ENCODE results near the gene REV3L.
"Not testable (repeated sequence)": the region's sequence is repeated elsewhere in the genome, so short reads cannot be mapped to it uniquely, and the experiment has no call there.

The REV3L gene

GRCh38 chr6:111358454-111358853, 124.6 kb downstream of the REV3L start:
- DNase-seq (ENCODE audit: low read depth), result no peak

GRCh38 chr6:111357705-111358104, 125.3 kb downstream of the REV3L start:
- no peak for DNase-seq (ENCODE audit: low read depth)

- no peak for DNase-seq (ENCODE audit: low read depth)
These were observed 126.5 kb downstream of the REV3L start for GRCh38 chr6:111356551-111356950.

- no peak for DNase-seq (ENCODE audit: low read depth)
These were observed 128.1 kb downstream of the REV3L start for GRCh38 chr6:111354758-111355555.

- DNase-seq (ENCODE audit: low read depth), result no peak
These were observed 129.0 kb downstream of the REV3L start for GRCh38 chr6:111353912-111354462.

GRCh38 chr6:111347589-111347988, 135.4 kb downstream of the REV3L start:
- no peak for DNase-seq (ENCODE audit: low read depth)

GRCh38 chr6:111342913-111343312, 140.1 kb downstream of the REV3L start:
- DNase-seq (ENCODE audit: low read depth), result no peak

- DNase-seq (ENCODE audit: low read depth), result no peak
These were observed 143.7 kb downstream of the REV3L start for GRCh38 chr6:111339294-111339693.

GRCh38 chr6:111338843-111339242, 144.2 kb downstream of the REV3L start:
- no peak for DNase-seq (ENCODE audit: low read depth)

- no peak for DNase-seq (ENCODE audit: low read depth)
These were observed 145.2 kb downstream of the REV3L start for GRCh38 chr6:111337829-111338236.

GRCh38 chr6:111329882-111330633, 153.0 kb downstream of the REV3L start:
- DNase-seq (ENCODE audit: low read depth), result no peak

- DNase-seq (ENCODE audit: low read depth), result no peak
These were observed 156.5 kb downstream of the REV3L start for GRCh38 chr6:111326563-111326962.

- DNase-seq (ENCODE audit: low read depth), result no peak
These were observed 160.9 kb downstream of the REV3L start for GRCh38 chr6:111322145-111322544.

GRCh38 chr6:111307950-111308349, 175.1 kb downstream of the REV3L start:
- not testable (repeated sequence) for DNase-seq (ENCODE audit: low read depth)

GRCh38 chr6:111307275-111307858, 175.7 kb downstream of the REV3L start:
- no peak for DNase-seq (ENCODE audit: low read depth)

- no peak for DNase-seq (ENCODE audit: low read depth)
These were observed 176.7 kb downstream of the REV3L start for GRCh38 chr6:111306104-111306888.

- no peak for DNase-seq (ENCODE audit: low read depth)
These were observed 181.1 kb downstream of the REV3L start for GRCh38 chr6:111301946-111302345.

GRCh38 chr6:111300938-111301800, 181.8 kb downstream of the REV3L start:
- not testable (repeated sequence) for DNase-seq (ENCODE audit: low read depth)

- no peak for DNase-seq (ENCODE audit: low read depth)
These were observed 185.2 kb downstream of the REV3L start for GRCh38 chr6:111297776-111298175.

GRCh38 chr6:111294374-111294967, 188.5 kb downstream of the REV3L start:
- no peak for DNase-seq (ENCODE audit: low read depth)

All from activated gamma-delta T cell treated with anti-CD3 and anti-CD28 coated beads, Interleukin-2, amount 50 U/mL, for 16 hours (primary cell).